ENCODE measurements around the gene MDFIC.

GRCh38 chr7:114922652-114923402 is 933 bp downstream of the MDFIC start:
- TF ChIP-seq TAF1 (conservative IDR thresholded peaks at IDR 0.05) (no peak), YY1 (IDR thresholded peaks at IDR 0.05) (no peak), RXRA (IDR thresholded peaks at IDR 0.05) (no peak), SP1 (IDR thresholded peaks at IDR 0.05) (no peak), EGR1 (IDR thresholded peaks at IDR 0.05; ENCODE audit: low read depth in 2 of 2) (no peak), ATF3 (IDR thresholded peaks at IDR 0.05) (no peak), GABPA (IDR thresholded peaks at IDR 0.05 in 1 of 2, conservative IDR thresholded peaks at IDR 0.05 in 1 of 2) (no peak), HNF4G (IDR thresholded peaks at IDR 0.05) (no peak), JUND (IDR thresholded peaks at IDR 0.05) (no peak), FOXA1 (IDR thresholded peaks at IDR 0.05) (no peak), REST (IDR thresholded peaks at IDR 0.05) (peak; percentile 15), HNF4A (conservative IDR thresholded peaks at IDR 0.05) (no peak)
- TF ChIP-seq, protein P1, sequence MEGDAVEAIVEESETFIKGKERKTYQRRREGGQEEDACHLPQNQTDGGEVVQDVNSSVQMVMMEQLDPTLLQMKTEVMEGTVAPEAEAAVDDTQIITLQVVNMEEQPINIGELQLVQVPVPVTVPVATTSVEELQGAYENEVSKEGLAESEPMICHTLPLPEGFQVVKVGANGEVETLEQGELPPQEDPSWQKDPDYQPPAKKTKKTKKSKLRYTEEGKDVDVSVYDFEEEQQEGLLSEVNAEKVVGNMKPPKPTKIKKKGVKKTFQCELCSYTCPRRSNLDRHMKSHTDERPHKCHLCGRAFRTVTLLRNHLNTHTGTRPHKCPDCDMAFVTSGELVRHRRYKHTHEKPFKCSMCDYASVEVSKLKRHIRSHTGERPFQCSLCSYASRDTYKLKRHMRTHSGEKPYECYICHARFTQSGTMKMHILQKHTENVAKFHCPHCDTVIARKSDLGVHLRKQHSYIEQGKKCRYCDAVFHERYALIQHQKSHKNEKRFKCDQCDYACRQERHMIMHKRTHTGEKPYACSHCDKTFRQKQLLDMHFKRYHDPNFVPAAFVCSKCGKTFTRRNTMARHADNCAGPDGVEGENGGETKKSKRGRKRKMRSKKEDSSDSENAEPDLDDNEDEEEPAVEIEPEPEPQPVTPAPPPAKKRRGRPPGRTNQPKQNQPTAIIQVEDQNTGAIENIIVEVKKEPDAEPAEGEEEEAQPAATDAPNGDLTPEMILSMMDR (IDR thresholded peaks at IDR 0.05; ENCODE audit: low read depth, low read length, missing input control): no peak
- TF ChIP-seq, protein P2, sequence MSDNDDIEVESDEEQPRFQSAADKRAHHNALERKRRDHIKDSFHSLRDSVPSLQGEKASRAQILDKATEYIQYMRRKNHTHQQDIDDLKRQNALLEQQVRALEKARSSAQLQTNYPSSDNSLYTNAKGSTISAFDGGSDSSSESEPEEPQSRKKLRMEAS (IDR thresholded peaks at IDR 0.05): no peak

Measured in liver (tissue), 3 donors.